Immature natural killer cell (primary cell): ENCODE results near the gene RPGRIP1L. TPM values are rescaled to one million over a fixed set of nuclear protein-coding genes. Genes with fewer than 3 reads are reported as not detected.

ENCODE experiments used
- DNase-seq, 3 donors: peaks; one replicate each; pipeline ENCODE4 v3.0.0; 2022; ENCODE audit warnings: mixed read lengths in 1 of 3
- H3K27ac Mint-ChIP-seq, 6 donors: one replicate each; pipeline ENCODE4 v1.8.0; 2020; ENCODE audit warnings: mixed read lengths in 6 of 6, mild to moderate bottlenecking in 5 of 6, inconsistent platforms in 4 of 6, moderate library complexity in 3 of 6
- H3K27me3 Mint-ChIP-seq, 3 donors: one replicate each; pipeline ENCODE4 v1.8.0; 2020 to 2021; ENCODE audit warnings: low read depth in 3 of 3, mild to moderate bottlenecking in 3 of 3, mixed read lengths in 3 of 3, moderate library complexity in 3 of 3, inconsistent platforms in 1 of 3
- H3K36me3 Mint-ChIP-seq, 3 donors: one replicate each; pipeline ENCODE4 v1.8.0; 2020; ENCODE audit warnings: mixed read lengths in 3 of 3, inconsistent platforms in 2 of 3, mild to moderate bottlenecking in 2 of 3
- H3K4me1 Mint-ChIP-seq, 2 donors: one replicate each; pipeline ENCODE4 v1.8.0; 2020; ENCODE audit warnings: inconsistent platforms in 2 of 2, mild to moderate bottlenecking in 2 of 2, mixed read lengths in 2 of 2, moderate library complexity in 1 of 2
- H3K4me3 Mint-ChIP-seq, 5 donors: one replicate each; pipeline ENCODE4 v1.8.0; 2020; ENCODE audit warnings: mild to moderate bottlenecking in 5 of 5, mixed read lengths in 5 of 5, inconsistent platforms in 3 of 5, moderate library complexity in 3 of 5
- H3K9me3 Mint-ChIP-seq, 6 donors: one replicate each; pipeline ENCODE4 v1.8.0; 2020; ENCODE audit warnings: mild to moderate bottlenecking in 6 of 6, mixed read lengths in 6 of 6, inconsistent platforms in 4 of 6, moderate library complexity in 3 of 6
- polyA plus RNA-seq, 3 donors: library from polyadenylated mRNA; unstranded; fragments of 300-500 nt; fragmentation: Illumina TruSeq; gene quantifications; one replicate each; pipeline ENCODE4 v1.2.3, GENCODE V29; 2021

The RPGRIP1L gene
- polyA plus RNA-seq, 3 donors from 2014 or later = 1.7 to 2.2 TPM; not detected in 1

DNA sequence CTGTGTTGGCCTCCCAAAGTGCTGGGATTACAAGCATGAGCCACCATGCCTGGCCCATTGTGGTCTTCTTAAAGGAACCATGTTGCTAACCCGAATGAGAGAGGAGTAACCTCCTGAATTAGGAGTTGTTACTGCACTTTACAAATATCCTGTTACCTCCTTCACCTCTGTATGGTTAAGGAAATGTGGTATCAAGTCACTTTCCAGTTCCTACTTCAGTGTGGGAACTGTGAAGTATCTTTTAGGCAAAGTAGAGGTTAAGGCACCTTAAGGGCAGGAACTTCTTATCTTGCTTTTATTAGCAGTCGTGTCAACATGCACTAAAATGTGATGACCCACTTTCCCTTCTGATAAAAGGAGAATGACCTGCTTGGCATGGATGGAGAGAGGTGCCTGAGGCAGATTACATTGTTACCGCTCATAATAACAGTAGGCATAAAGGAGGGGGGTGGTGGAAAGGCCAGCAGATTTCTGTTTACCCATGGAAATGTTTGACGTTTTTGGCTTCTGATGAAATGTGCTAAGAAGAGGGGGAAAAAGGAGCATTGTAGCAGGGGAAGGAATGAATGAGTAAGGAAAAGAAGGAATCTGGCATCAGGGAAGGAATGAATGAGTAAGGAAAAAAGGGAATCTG, 28.8 kb upstream of the RPGRIP1L start:
- no peak for DNase-seq
- H3K36me3 Mint-ChIP-seq = no peaks in the 10 kb centered on the region
- H3K27me3 Mint-ChIP-seq = peaks cover 0 to 1% (median 0%) of the 10 kb centered on the region in 3 donors
- H3K9me3 Mint-ChIP-seq = no peaks in the 10 kb centered on the region
- H3K4me1 Mint-ChIP-seq = peaks cover 9 to 34% of the 10 kb centered on the region in 2 donors
- no peak overlapping the region for H3K27ac Mint-ChIP-seq
- H3K4me3 Mint-ChIP-seq = no peak overlapping the region

DNA sequence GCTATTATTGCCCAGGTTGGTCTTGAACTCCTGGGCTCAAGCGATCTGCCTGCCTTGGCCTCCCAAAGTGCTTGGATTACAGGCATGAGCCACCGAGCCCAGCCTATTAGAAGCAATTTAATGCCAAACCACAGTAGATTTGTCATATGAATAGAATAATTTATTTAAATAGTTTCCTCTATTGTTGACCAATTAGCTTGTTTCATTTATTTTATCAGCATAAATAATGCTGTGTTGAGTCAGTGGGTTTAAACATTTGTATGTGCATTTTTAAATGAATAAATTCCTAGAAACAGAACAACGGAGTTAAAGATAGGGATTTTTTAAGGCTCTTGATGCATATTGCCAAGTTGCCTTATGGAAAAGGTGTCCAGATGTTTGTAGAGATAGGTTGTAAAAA, 27.0 kb upstream of the RPGRIP1L start:
- H3K27ac Mint-ChIP-seq = no peak overlapping the region

DNA sequence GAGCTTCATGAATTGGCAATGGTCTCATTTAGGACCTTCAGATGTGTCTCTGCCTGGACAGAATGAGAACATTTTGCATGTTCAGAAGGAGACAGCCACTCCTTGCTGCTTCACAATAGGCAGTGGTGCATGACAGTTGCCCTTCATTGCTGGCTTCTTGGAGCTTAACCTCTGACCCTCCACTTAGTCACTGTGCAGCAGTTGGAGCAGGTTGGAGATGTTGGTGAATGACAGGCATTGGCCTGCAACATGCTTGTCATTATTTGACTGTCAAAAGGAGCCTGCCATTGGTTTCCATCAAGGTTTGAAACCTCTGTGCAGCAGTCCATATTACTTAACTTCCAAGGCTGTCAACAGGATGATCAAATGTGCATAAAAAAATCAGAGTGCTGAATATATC, 23.0 kb upstream of the RPGRIP1L start:
- Mint-ChIP-seq H3K36me3 (peaks cover 0 to 10% (median 5%) of the 10 kb centered on the region in 3 donors), H3K4me1 (peaks cover 11 to 24% of the 10 kb centered on the region in 2 donors)

More for the DNA sequence above, 27.0 kb upstream of the RPGRIP1L start:
- Mint-ChIP-seq H3K4me3 (no peak overlapping the region), H3K9me3 (no peaks in the 10 kb centered on the region), H3K27me3 (peaks cover 0 to 1% (median 0%) of the 10 kb centered on the region in 3 donors), H3K4me1 (peaks cover 13 to 22% of the 10 kb centered on the region in 2 donors), H3K36me3 (peaks cover 0 to 5% (median 0%) of the 10 kb centered on the region in 3 donors)
- no peak for DNase-seq

DNA sequence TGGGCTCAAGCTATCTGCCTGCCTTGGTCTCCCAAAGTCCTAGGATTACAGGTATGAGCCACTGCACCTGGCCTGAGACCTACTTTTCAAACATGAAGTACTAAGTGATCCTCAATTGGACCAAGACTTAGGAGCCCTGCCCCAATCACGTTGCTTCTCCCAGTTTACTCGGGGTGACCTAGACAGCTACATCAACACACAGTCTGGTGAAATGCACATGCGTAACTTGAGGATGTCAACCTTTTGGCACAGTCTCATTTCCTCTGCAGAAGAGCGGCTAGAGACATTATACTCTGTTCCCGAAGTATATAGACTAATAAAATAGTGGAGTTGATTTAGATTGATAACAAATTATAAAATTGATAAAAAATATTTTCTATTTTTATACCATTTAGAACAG, 17.4 kb upstream of the RPGRIP1L start:
- peaks cover 0 to 2% (median 0%) of the 10 kb centered on the region in 3 donors for H3K27me3 Mint-ChIP-seq
- peaks cover 0 to 5% (median 4%) of the 10 kb centered on the region in 3 donors for H3K36me3 Mint-ChIP-seq
- no peak overlapping the region for H3K27ac Mint-ChIP-seq
- no peak for DNase-seq
- no peaks in the 10 kb centered on the region for H3K9me3 Mint-ChIP-seq
- peaks cover 5 to 14% of the 10 kb centered on the region in 2 donors for H3K4me1 Mint-ChIP-seq
- H3K4me3 Mint-ChIP-seq = no peak overlapping the region

More for the DNA sequence above, 23.0 kb upstream of the RPGRIP1L start:
- DNase-seq = no peak
- H3K27ac Mint-ChIP-seq = no peak overlapping the region
- H3K9me3 Mint-ChIP-seq = no peaks in the 10 kb centered on the region
- peaks cover 0 to 1% (median 0%) of the 10 kb centered on the region in 3 donors for H3K27me3 Mint-ChIP-seq
- H3K4me3 Mint-ChIP-seq = no peak overlapping the region

DNA sequence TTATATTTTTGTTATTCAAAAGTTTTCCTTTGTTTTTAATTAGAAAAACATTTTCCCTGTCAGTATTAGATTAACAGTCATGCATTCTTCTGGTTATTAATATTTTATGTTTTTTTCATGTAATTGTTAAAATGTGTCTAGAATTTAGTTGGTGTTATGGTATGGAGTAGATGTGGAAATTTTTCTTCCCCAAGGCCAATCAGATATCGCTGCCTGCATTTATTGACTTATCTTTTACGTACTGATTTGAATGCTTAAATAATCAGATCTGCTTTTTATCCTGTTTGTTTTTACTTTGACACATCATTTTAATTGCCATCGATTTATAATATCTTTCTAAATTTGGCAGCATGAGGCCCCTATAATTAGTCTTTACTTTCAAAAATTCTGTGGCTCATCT, 13.9 kb upstream of the RPGRIP1L start:
- Mint-ChIP-seq H3K4me3 (no peak overlapping the region), H3K9me3 (no peaks in the 10 kb centered on the region), H3K27me3 (peaks cover 0 to 2% (median 0%) of the 10 kb centered on the region in 3 donors), H3K36me3 (peaks cover 3 to 5% (median 4%) of the 10 kb centered on the region in 3 donors), H3K27ac (no peak overlapping the region), H3K4me1 (peaks cover 0 to 13% of the 10 kb centered on the region in 2 donors)
- DNase-seq = no peak

DNA sequence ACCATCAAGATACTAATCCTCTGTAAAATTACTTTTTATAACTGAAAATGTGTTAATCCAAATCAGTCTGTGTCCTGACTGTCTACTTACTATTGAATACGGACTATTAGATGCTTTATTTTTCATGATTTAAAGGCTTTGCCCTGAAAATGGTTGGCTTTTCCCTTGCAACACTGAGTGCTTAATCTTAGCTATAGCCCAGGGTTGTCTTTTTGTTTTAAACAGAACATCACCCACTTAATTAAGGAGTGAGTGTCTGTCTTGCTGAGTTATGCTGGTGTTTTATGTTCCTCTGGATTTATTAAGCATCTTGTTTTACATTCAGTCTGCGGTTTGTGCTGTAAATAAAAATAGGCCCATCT, 11.3 kb upstream of the RPGRIP1L start:
- H3K4me1 Mint-ChIP-seq = peaks cover 0 to 8% of the 10 kb centered on the region in 2 donors

DNA sequence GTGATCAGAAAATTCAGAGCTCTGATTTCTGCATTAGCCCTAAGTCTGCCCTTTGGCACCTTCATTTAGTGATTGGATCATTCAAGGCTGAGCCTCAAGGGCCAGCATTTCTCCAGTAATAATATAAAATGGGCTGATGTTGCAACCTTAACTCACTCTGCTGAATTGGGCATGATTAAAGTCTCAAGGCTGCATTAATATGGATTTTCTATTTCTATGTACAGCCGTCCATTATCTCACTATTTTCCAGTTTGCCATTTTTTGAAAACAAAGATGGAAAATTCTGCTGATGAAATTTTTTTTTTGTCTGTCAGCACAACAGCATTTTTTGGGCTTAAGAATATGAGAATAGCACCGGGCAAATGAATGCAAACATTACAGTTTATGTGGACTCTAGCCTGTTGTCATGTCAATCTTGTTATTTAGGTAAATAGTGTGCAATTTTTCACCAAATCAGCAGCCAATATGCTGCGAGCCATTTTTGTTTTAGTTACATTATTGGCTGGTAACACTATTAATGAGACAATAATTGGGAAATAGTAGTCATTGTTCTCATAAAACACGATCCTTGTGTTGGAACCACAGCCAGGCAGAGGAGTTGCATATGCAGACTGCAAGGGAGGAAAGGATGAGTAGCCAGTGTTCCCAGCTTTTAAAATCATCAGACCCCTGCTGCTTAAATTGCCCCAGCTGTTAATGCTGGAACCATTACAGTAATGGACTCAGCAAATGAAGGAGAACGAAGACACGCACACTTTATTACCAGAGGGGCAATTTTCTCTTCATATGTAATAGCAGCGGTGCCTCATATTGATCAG, 10.8 kb upstream of the RPGRIP1L start:
- Mint-ChIP-seq H3K36me3 (peaks cover 0 to 3% (median 0%) of the 10 kb centered on the region in 3 donors), H3K4me1 (peaks cover 0 to 8% of the 10 kb centered on the region in 2 donors), H3K9me3 (no peaks in the 10 kb centered on the region), H3K27me3 (no peaks in the 10 kb centered on the region), H3K27ac (no peak overlapping the region), H3K4me3 (no peak overlapping the region)
- DNase-seq = no peak

More for the DNA sequence above, 11.3 kb upstream of the RPGRIP1L start:
- DNase-seq = no peak
- Mint-ChIP-seq H3K4me3 (no peak overlapping the region), H3K27me3 (no peaks in the 10 kb centered on the region), H3K9me3 (no peaks in the 10 kb centered on the region), H3K27ac (no peak overlapping the region), H3K36me3 (peaks cover 0 to 3% (median 0%) of the 10 kb centered on the region in 3 donors)

DNA sequence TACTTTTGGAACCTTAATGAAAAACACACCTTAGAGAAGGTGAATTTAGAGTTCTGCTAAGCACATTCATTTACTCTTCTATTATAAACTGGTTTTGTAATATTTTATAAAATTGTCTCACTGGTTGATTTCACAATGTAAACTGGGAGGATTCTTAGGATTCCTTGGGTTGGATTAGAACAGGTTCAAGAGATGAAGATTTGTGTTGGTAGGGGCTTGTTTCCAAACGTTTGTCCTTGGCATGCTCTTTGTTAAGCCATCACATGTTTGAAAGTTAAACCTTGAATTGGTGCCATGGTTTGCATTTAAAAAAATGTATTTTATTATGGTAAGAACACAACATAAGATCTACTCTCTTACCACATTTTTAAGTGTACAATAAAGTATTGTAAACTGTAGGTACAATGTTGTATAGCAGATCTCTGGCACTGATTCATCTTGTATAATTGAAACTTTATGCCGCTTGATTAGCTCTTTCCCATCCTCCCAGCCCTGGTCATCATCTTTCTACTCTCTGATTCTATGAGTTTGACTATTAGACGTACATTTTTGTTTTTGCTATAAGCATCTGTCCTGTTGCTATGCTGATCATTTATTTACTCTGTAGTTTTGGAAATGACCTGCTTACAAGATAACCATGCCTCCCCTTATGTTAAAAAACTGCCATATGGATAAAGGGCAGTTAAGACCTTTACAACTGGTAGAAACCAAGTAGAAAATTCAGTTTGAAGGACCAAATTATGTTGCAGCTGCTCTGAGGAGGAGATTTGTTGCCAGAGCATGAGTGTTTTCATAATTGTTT, 9.9 kb upstream of the RPGRIP1L start:
- DNase-seq = no peak
- Mint-ChIP-seq H3K4me3 (no peak overlapping the region), H3K4me1 (peaks cover 0 to 8% of the 10 kb centered on the region in 2 donors), H3K36me3 (peaks cover 0 to 4% (median 3%) of the 10 kb centered on the region in 3 donors), H3K27ac (no peak overlapping the region), H3K27me3 (no peaks in the 10 kb centered on the region), H3K9me3 (no peaks in the 10 kb centered on the region)

DNA sequence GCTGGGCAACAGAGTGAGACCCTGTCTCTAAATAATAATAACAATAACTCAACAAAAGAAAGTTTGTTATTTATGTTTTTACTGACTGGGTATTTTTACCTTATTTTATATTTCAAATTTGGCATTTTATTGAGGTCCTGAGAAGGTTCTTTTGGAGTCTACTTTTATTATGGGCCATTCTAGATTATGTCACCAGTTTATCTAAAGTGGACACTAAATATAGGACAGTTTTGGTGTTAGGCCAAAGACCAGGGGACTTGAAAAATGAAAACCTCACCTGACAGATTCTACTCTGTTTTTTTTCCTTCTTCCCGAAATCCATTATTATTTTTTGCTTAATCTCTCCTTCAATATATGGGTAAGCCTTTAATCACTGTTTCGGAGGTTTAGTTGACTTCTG, 8.4 kb upstream of the RPGRIP1L start:
- H3K4me3 Mint-ChIP-seq = no peak overlapping the region
- H3K4me1 Mint-ChIP-seq = peaks cover 0 to 8% of the 10 kb centered on the region in 2 donors
- H3K9me3 Mint-ChIP-seq = peaks cover 0 to 3% (median 0%) of the 10 kb centered on the region in 6 donors
- no peak overlapping the region for H3K27ac Mint-ChIP-seq
- DNase-seq = no peak
- peaks cover 0 to 4% (median 3%) of the 10 kb centered on the region in 3 donors for H3K36me3 Mint-ChIP-seq
- no peaks in the 10 kb centered on the region for H3K27me3 Mint-ChIP-seq

DNA sequence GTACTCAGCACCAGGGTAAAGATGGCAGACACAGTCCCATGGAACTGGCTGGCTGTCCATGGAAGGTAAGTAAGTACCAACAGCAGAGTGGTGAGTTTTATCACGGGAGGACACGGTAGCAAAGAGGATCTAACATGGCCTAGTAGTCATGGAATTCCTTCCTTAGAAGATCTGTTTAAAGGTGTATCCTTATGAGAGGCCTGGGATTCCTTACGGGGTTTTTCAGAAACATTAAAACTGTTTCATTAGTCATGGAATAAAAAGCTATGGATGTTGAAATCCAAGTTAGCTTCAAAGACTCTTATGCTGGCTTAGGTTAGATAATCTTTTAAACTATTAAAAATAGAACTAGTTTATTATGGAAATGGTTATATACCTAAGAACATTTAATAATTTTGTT, 7.7 kb upstream of the RPGRIP1L start:
- H3K27ac Mint-ChIP-seq = no peak overlapping the region
- H3K9me3 Mint-ChIP-seq = peaks cover 0 to 3% (median 0%) of the 10 kb centered on the region in 6 donors
- DNase-seq = no peak
- H3K27me3 Mint-ChIP-seq = no peaks in the 10 kb centered on the region
- no peak overlapping the region for H3K4me3 Mint-ChIP-seq
- peaks cover 0 to 4% (median 3%) of the 10 kb centered on the region in 3 donors for H3K36me3 Mint-ChIP-seq
- peaks cover 0 to 10% of the 10 kb centered on the region in 2 donors for H3K4me1 Mint-ChIP-seq

DNA sequence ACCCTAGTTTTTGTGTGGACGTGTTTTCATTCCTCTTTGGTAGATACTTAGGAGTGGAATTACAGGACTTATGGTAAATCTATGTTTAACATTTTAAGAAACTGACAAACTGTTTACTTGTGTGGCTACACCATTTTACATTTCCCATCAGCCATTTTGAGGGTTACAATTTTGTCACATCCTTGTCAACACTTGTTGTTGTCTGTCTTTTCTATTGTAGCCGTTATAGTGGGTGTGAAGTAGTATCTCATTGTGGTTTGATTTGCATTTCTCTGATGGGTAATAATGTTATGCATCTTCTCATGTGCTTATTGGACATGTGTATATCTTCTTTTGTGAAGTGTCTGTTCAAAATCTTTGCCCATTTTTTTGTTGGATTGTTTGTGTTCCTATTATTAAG, 4.8 kb upstream of the RPGRIP1L start:
- Mint-ChIP-seq H3K4me1 (peaks cover 20 to 29% of the 10 kb centered on the region in 2 donors), H3K4me3 (no peak overlapping the region), H3K27me3 (peaks cover 0 to 5% (median 0%) of the 10 kb centered on the region in 3 donors), H3K36me3 (peaks cover 0 to 4% (median 3%) of the 10 kb centered on the region in 3 donors), H3K9me3 (peaks cover 0 to 3% (median 0%) of the 10 kb centered on the region in 6 donors), H3K27ac (no peak overlapping the region)
- DNase-seq = no peak

DNA sequence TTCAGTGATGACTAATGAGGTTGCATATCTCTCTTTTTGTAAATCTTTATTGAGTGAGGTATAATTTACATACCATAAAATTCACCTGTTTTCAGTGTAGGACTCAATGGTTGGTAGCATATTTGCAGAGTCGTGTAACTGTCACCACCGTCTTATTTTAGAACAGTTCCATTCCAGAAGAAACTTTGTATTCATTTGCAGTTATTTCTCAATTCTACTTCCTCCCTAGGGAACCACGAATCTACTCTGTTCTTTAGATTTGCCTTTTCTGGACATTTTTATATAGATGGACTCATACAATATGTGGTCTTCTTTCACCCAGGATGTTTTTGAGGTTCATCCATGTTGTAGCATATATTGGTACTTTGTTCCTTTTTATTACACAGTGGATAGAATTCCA, 4.0 kb upstream of the RPGRIP1L start:
- Mint-ChIP-seq H3K4me1 (peaks cover 20 to 29% of the 10 kb centered on the region in 2 donors), H3K4me3 (no peak overlapping the region), H3K27me3 (peaks cover 0 to 5% (median 0%) of the 10 kb centered on the region in 3 donors), H3K9me3 (peaks cover 0 to 3% (median 0%) of the 10 kb centered on the region in 6 donors), H3K36me3 (peaks cover 0 to 4% (median 1%) of the 10 kb centered on the region in 3 donors), H3K27ac (no peak overlapping the region)
- no peak for DNase-seq

DNA sequence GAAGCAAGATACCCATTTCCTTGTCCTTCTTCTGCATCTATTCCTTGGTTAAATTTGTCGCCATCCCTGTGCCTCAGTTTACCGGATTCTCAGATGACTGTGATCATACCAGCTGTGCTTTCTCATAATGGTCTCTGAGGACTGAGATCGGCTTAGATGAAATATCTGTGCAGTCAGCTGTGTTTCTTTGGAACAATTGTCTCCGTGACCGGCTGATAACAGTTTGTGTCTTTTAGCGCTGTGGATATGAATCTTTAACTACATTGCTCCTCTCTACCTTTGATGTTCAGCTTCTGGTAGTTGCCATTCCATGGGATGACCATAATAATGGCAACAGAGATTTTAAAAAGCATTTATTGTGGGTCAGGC, 770 bp upstream of the RPGRIP1L start:
- Mint-ChIP-seq H3K36me3 (peaks cover 0 to 4% (median 0%) of the 10 kb centered on the region in 3 donors), H3K9me3 (peaks cover 0 to 3% (median 0%) of the 10 kb centered on the region in 6 donors), H3K4me1 (peaks cover 20 to 29% of the 10 kb centered on the region in 2 donors), H3K4me3 (peak overlapping the region; percentile 92 to 100 (median 95)), H3K27me3 (peaks cover 0 to 5% (median 0%) of the 10 kb centered on the region in 3 donors), H3K27ac (peak overlapping the region; percentile 89 to 97 (median 92))
- DNase-seq = peak in 1 of 3 donors; percentile 3
